SK-N-SH (cell line): ENCODE data around the gene SLC25A21.

Experiments
- CTCF ChIP-seq: fragments of 200-600 bp; sonication (generic); IDR thresholded peaks from 2 replicates; pipeline ENCODE4 v1.6.1; 2017; ENCODE audit warnings: antibody characterized with exemption, mild to moderate bottlenecking, moderate library complexity
- EP300 ChIP-seq, 2 experiments: IDR thresholded peaks; 2 replicates each; pipeline versions ENCODE4 v1.4.0 to v1.6.1; 2012; ENCODE audit warnings: borderline replicate concordance in 1 of 2, low read depth in 1 of 2, low read length in 1 of 2
- GATA2 ChIP-seq: sonication (generic); formaldehyde crosslinking; IDR thresholded peaks from 2 replicates; pipeline ENCODE4 v1.5.0; 2020; ENCODE audit warnings: mild to moderate bottlenecking, missing genetic modification reagents
- JUND ChIP-seq: IDR thresholded peaks from 2 replicates; pipeline ENCODE4 v1.4.0; 2012
- MXI1 ChIP-seq: IDR thresholded peaks from 2 replicates; pipeline ENCODE4 v1.6.1; 2012; ENCODE audit warnings: mild to moderate bottlenecking, low read depth, low read length, improper control_type of control experiment
- NRF1 ChIP-seq: IDR thresholded peaks from 2 replicates; pipeline ENCODE4 v1.6.1; 2012; ENCODE audit warnings: low read depth, mild to moderate bottlenecking, low read length
- RFX5 ChIP-seq: IDR thresholded peaks from 2 replicates; pipeline ENCODE4 v1.6.1; 2012; ENCODE audit warnings: mild to moderate bottlenecking, improper control_type of control experiment, low read length
- SMC3 ChIP-seq: IDR thresholded peaks from 2 replicates; pipeline ENCODE4 v1.6.1; 2012; ENCODE audit warnings: low read depth, low read length, improper control_type of control experiment
- TEAD4 ChIP-seq: IDR thresholded peaks from 2 replicates; pipeline ENCODE4 v1.4.0; 2012; ENCODE audit warnings: mild to moderate bottlenecking, borderline replicate concordance; ENCODE audit not compliant: insufficient read depth
- TF ChIP-seq, protein P1 (sequence below): IDR thresholded peaks from 2 replicates; pipeline ENCODE4 v1.6.1; 2012; ENCODE audit warnings: mild to moderate bottlenecking, low read depth, low read length, moderate library complexity
- TF ChIP-seq, protein P2 (sequence below): IDR thresholded peaks from 2 replicates; pipeline ENCODE4 v1.4.0; 2012; ENCODE audit warnings: low read depth

DNA sequence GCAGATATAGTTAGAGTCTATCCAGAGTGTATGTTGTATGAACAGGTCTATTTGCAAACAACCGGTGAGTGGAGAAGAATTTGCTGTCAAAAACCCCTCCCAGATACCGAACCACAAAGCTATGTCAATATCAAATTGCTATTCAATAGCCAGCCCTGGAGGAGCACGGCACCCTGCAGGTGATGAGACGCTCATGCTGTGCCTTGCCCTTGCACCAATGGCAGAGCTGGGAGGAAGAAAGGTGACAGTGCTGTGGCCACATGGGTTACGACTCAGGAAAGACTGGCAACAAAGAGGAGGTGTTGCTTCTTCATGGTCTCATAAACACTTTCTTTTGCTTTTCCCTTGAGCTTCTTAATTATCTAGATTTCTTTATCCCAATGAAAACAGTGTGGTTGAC lies 455.0 kb downstream of the SLC25A21 start:
- TF ChIP-seq CTCF (no peak), TEAD4 (no peak), RFX5 (no peak), SMC3 (no peak), MXI1 (no peak), NRF1 (no peak), GATA2 (CRISPR knock-in tag) (no peak), JUND (no peak), EP300 (IDR thresholded peaks at IDR 0.05; ENCODE audit: borderline replicate concordance in 1 of 2, low read depth in 1 of 2, low read length in 1 of 2) (no peak)
- TF ChIP-seq, protein P1, sequence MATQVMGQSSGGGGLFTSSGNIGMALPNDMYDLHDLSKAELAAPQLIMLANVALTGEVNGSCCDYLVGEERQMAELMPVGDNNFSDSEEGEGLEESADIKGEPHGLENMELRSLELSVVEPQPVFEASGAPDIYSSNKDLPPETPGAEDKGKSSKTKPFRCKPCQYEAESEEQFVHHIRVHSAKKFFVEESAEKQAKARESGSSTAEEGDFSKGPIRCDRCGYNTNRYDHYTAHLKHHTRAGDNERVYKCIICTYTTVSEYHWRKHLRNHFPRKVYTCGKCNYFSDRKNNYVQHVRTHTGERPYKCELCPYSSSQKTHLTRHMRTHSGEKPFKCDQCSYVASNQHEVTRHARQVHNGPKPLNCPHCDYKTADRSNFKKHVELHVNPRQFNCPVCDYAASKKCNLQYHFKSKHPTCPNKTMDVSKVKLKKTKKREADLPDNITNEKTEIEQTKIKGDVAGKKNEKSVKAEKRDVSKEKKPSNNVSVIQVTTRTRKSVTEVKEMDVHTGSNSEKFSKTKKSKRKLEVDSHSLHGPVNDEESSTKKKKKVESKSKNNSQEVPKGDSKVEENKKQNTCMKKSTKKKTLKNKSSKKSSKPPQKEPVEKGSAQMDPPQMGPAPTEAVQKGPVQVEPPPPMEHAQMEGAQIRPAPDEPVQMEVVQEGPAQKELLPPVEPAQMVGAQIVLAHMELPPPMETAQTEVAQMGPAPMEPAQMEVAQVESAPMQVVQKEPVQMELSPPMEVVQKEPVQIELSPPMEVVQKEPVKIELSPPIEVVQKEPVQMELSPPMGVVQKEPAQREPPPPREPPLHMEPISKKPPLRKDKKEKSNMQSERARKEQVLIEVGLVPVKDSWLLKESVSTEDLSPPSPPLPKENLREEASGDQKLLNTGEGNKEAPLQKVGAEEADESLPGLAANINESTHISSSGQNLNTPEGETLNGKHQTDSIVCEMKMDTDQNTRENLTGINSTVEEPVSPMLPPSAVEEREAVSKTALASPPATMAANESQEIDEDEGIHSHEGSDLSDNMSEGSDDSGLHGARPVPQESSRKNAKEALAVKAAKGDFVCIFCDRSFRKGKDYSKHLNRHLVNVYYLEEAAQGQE, result no peak
- TF ChIP-seq, protein P2, sequence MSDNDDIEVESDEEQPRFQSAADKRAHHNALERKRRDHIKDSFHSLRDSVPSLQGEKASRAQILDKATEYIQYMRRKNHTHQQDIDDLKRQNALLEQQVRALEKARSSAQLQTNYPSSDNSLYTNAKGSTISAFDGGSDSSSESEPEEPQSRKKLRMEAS, result no peak
